LHCN-M2 (cell line): Measurements from ENCODE around the gene ADAMTS2. TPM values are rescaled to one million over a fixed set of nuclear protein-coding genes. Genes with fewer than 3 reads are reported as not detected.

Source experiments
- DNase-seq: peaks from one replicate; pipeline ENCODE4 v3.0.0-alpha.2; 2012; ENCODE audit warnings: low read depth
- polyA plus RNA-seq: library from polyadenylated mRNA; unstranded; fragments of >200 nt; gene quantifications from one replicate; pipeline ENCODE4 v1.2.1, GENCODE V29; 2012; ENCODE audit warnings: missing spikeins
- total RNA-seq: library from RNA; depleted of rRNA; stranded (reverse); fragments of >200 nt; gene quantifications from 2 replicates; pipeline ENCODE4 v1.2.3, GENCODE V29; 2014; rRNA removed

The ADAMTS2 gene
- 20.7 and 24.1 TPM in 2 replicates for total RNA-seq
- 28.2 TPM for polyA plus RNA-seq

GRCh38 chr5:179345433-179346321 lies at the start of gene ADAMTS2:
ADAMTS2 (minus strand) TSS chr5:179345461; CDS start chr5:179345328, 133 bp downstream.
- peak; percentile 43 for DNase-seq

GRCh38 chr5:179393078-179393477 lies 47.8 kb upstream of the ADAMTS2 start:
- DNase-seq, result peak; percentile 97

- no peak for DNase-seq
Measured at GRCh38 chr5:179387151-179388110, 42.2 kb upstream of the ADAMTS2 start.

- no peak for DNase-seq
Measured at GRCh38 chr5:179385914-179386313, 40.7 kb upstream of the ADAMTS2 start.

- DNase-seq, result no peak
Measured at GRCh38 chr5:179382486-179382885, 37.2 kb upstream of the ADAMTS2 start.

- DNase-seq, result peak; percentile 33
Measured at GRCh38 chr5:179381691-179382090, 36.4 kb upstream of the ADAMTS2 start.

GRCh38 chr5:179380211-179381035 lies 35.2 kb upstream of the ADAMTS2 start:
- DNase-seq, result no peak

- no peak for DNase-seq
Measured at GRCh38 chr5:179379321-179379890, 34.1 kb upstream of the ADAMTS2 start.

GRCh38 chr5:179378441-179379271 lies 33.4 kb upstream of the ADAMTS2 start:
- peak; percentile 93 for DNase-seq

- no peak for DNase-seq
Measured at GRCh38 chr5:179378116-179378440, 32.8 kb upstream of the ADAMTS2 start.

GRCh38 chr5:179377421-179378115 lies 32.3 kb upstream of the ADAMTS2 start:
- peak; percentile 75 for DNase-seq

GRCh38 chr5:179376701-179377420 lies 31.6 kb upstream of the ADAMTS2 start:
- DNase-seq, result no peak

GRCh38 chr5:179375831-179376365 lies 30.6 kb upstream of the ADAMTS2 start:
- DNase-seq, result no peak

- DNase-seq, result no peak
Measured at GRCh38 chr5:179375236-179375685, 30.0 kb upstream of the ADAMTS2 start.

- no peak for DNase-seq
Measured at GRCh38 chr5:179374506-179375235, 29.4 kb upstream of the ADAMTS2 start.

- DNase-seq, result no peak
Measured at GRCh38 chr5:179373961-179374505, 28.8 kb upstream of the ADAMTS2 start.
